ENCODE measurements around the gene ENTPD6.
"Not testable (repeated sequence)": the region's sequence is repeated elsewhere in the genome, so short reads cannot be mapped to it uniquely, and the experiment has no call there.

Gene ENTPD6

GRCh38 chr20:25259358-25259757, 63.8 kb downstream of the ENTPD6 start:
- no peak for DNase-seq

- no peak for DNase-seq
Observed at GRCh38 chr20:25259788-25260254, 64.3 kb downstream of the ENTPD6 start.

GRCh38 chr20:25260770-25261437, 65.4 kb downstream of the ENTPD6 start:
- DNase-seq, result not testable (repeated sequence)

GRCh38 chr20:25269057-25269832, 73.7 kb downstream of the ENTPD6 start:
- DNase-seq, result no peak

- no peak for DNase-seq
Observed at GRCh38 chr20:25269833-25270170, 74.3 kb downstream of the ENTPD6 start.

GRCh38 chr20:25270829-25271251, 75.3 kb downstream of the ENTPD6 start:
- DNase-seq, result no peak

GRCh38 chr20:25271486-25272222, 76.1 kb downstream of the ENTPD6 start:
- DNase-seq, result no peak

- DNase-seq, result no peak
Observed at GRCh38 chr20:25272223-25273000, 76.9 kb downstream of the ENTPD6 start.

- DNase-seq, result no peak
Observed at GRCh38 chr20:25273046-25273445, 77.5 kb downstream of the ENTPD6 start.

GRCh38 chr20:25273541-25274358, 78.2 kb downstream of the ENTPD6 start:
- DNase-seq, result no peak

GRCh38 chr20:25274481-25274880, 79.0 kb downstream of the ENTPD6 start:
- DNase-seq, result no peak

- no peak for DNase-seq
Observed at GRCh38 chr20:25274891-25275812, 79.6 kb downstream of the ENTPD6 start.

GRCh38 chr20:25275813-25276532, 80.5 kb downstream of the ENTPD6 start:
- no peak for DNase-seq
